HEK293T (cell line): ENCODE measurements around the gene CC2D1A.
"Not testable (repeated sequence)": the region's sequence is repeated elsewhere in the genome, so short reads cannot be mapped to it uniquely, and the experiment has no call there.

ENCODE experiments used
- CTCF ChIA-PET: fragments of 350-600 bp; formaldehyde crosslinking; extraction: SDS; loops from one replicate; lab custom pipeline; 2021; ENCODE audit warnings: antibody characterized with exemption, inconsistent platforms; lab: Yijun Ruan, JAX
- POLR2A ChIA-PET: fragments of 350-600 bp; formaldehyde crosslinking; extraction: SDS; loops from one replicate; lab custom pipeline; 2020; ENCODE audit warnings: antibody characterized with exemption, inconsistent platforms; lab: Yijun Ruan, JAX
- DNase-seq: peaks from one replicate; pipeline ENCODE4 v3.0.0; 2012; ENCODE audit warnings: mixed read lengths; ENCODE audit errors: extremely low spot score
- ARNT ChIP-seq: fragments of 450-650 bp; IDR thresholded peaks from 2 replicates; pipeline ENCODE4 v1.6.1; 2017; ENCODE audit warnings: mild to moderate bottlenecking
- BHLHE40 ChIP-seq: fragments of 450-650 bp; IDR thresholded peaks from 2 replicates; pipeline ENCODE4 v1.6.1; 2016; ENCODE audit warnings: mild to moderate bottlenecking, moderate library complexity, borderline replicate concordance
- CTBP1 ChIP-seq: fragments of 450-650 bp; IDR thresholded peaks from 2 replicates; pipeline ENCODE4 v1.6.1; 2016; ENCODE audit warnings: borderline replicate concordance
- ELF4 ChIP-seq: fragments of 450-650 bp; IDR thresholded peaks from 2 replicates; pipeline ENCODE4 v1.6.1; 2017; ENCODE audit warnings: antibody characterized with exemption
- FOXA1 ChIP-seq: fragments of 450-650 bp; IDR thresholded peaks from 2 replicates; pipeline ENCODE4 v1.6.1; 2016; ENCODE audit warnings: mild to moderate bottlenecking
- FOXK2 ChIP-seq: fragments of 450-650 bp; IDR thresholded peaks from 2 replicates; pipeline ENCODE4 v1.6.1; 2016; ENCODE audit warnings: mild to moderate bottlenecking
- FOXM1 ChIP-seq: fragments of 450-650 bp; IDR thresholded peaks from 2 replicates; pipeline ENCODE4 v1.6.1; 2017; ENCODE audit warnings: mild to moderate bottlenecking, borderline replicate concordance
- HDGF ChIP-seq: fragments of 450-650 bp; IDR thresholded peaks from 2 replicates; pipeline ENCODE4 v1.6.1; 2017; ENCODE audit warnings: antibody characterized with exemption, borderline replicate concordance
- L3MBTL2 ChIP-seq: fragments of 450-650 bp; conservative IDR thresholded peaks from 2 replicates; pipeline ENCODE4 v1.6.1; 2016; ENCODE audit warnings: mild to moderate bottlenecking
- LEF1 ChIP-seq: fragments of 450-650 bp; IDR thresholded peaks from 2 replicates; pipeline ENCODE4 v1.6.1; 2017; ENCODE audit warnings: mild to moderate bottlenecking, borderline replicate concordance
- NFRKB ChIP-seq: fragments of 450-650 bp; IDR thresholded peaks from 2 replicates; pipeline ENCODE4 v1.6.1; 2016; ENCODE audit warnings: mild to moderate bottlenecking, moderate library complexity
- PKNOX1 ChIP-seq: fragments of 450-650 bp; IDR thresholded peaks from 2 replicates; pipeline ENCODE4 v1.6.1; 2016
- SP1 ChIP-seq: fragments of 450-650 bp; IDR thresholded peaks from 2 replicates; pipeline ENCODE4 v1.6.1; 2017
- SUZ12 ChIP-seq: fragments of 450-650 bp; IDR thresholded peaks from 2 replicates; pipeline ENCODE4 v1.6.1; 2016; ENCODE audit warnings: mild to moderate bottlenecking
- TARDBP ChIP-seq: fragments of 450-650 bp; IDR thresholded peaks from 2 replicates; pipeline ENCODE4 v1.6.1; 2016
- ZNF384 ChIP-seq: fragments of 450-650 bp; IDR thresholded peaks from 2 replicates; pipeline ENCODE4 v1.6.1; 2016

CC2D1A gene

GRCh38 chr19:13962699-13963602 is 57.0 kb downstream of the CC2D1A start:
- TF ChIP-seq LEF1: no peak
- TF ChIP-seq FOXK2: no peak
- TF ChIP-seq HDGF: no peak
- TF ChIP-seq TARDBP: no peak
- TF ChIP-seq SUZ12: no peak
- TF ChIP-seq ARNT: no peak
- TF ChIP-seq PKNOX1: no peak
- POLR2A ChIA-PET: no interaction called here
- CTCF ChIA-PET: no interaction called here
- DNase-seq: no peak

- CTCF ChIA-PET: no interaction called here
- TF ChIP-seq FOXK2 (no peak), LEF1 (no peak), TARDBP (no peak), BHLHE40 (no peak), SP1 (no peak), ARNT (no peak), ZNF384 (no peak), SUZ12 (no peak), ELF4 (no peak), CTBP1 (no peak), L3MBTL2 (no peak), HDGF (no peak), PKNOX1 (no peak), FOXA1 (no peak)
- no peak for DNase-seq
- POLR2A ChIA-PET: no interaction called here
These were observed 57.7 kb downstream of the CC2D1A start for GRCh38 chr19:13963603-13964105.

DNA sequence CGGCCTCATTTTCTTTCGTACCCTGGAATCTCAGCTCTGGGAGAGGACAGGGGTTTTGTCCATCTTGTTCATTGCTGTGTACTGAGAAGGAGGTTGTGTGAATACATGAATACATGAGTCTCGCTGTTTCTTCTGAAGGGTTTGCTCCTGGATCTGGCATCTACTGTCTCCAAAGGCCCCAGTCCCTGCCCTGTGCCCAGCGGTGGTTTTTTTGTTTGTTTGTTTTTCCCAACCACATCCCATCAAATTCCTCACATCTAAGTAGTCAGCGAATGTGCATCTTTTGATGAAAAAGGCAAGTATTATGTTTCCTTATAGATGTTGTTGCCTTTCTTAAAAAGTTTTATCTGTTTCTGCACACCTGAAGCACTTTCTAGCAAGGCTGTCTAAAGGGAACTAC is 58.8 kb downstream of the CC2D1A start:
- no peak for DNase-seq
- POLR2A ChIA-PET: no interaction called here
- CTCF ChIA-PET: no interaction called here
- no peak for TF ChIP-seq ZNF384
- no peak for TF ChIP-seq TARDBP
- TF ChIP-seq SP1: no peak
- no peak for TF ChIP-seq PKNOX1
- no peak for TF ChIP-seq SUZ12
- no peak for TF ChIP-seq L3MBTL2
- no peak for TF ChIP-seq FOXA1
- no peak for TF ChIP-seq HDGF
- TF ChIP-seq LEF1: no peak
- TF ChIP-seq NFRKB: no peak
- no peak for TF ChIP-seq FOXK2

- DNase-seq: no peak
- TF ChIP-seq SUZ12: no peak
- ChIA-PET POLR2A (no interaction called here), CTCF (no interaction called here)
These were observed 59.4 kb downstream of the CC2D1A start for GRCh38 chr19:13965377-13965896.

- POLR2A ChIA-PET: no interaction called here
- CTCF ChIA-PET: no interaction called here
These were observed 60.1 kb downstream of the CC2D1A start for GRCh38 chr19:13965926-13966683.

DNA sequence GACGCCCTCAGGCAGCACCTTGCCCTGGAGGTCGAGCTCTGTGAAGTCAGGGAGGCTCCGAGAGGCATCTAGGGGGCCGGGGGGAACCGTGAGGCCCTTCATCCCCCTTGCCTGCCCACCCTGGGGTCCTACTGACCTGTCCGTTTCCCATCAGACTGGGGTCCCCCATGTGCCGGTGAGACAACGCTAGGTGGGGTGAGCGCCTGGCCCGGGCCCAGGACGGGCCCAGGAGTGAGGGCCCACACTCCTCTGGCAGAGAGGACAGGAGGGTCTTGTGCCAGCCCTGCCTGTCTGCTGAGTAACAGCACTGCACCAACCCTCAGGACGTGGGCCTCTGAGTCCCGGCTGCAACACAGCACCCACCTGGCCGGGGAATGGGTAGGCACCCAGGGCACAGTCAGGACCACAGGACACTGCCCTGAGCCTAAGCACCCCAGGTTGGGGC is 60.7 kb downstream of the CC2D1A start:
- no peak for DNase-seq
- ChIA-PET POLR2A (no interaction called here), CTCF (no interaction called here)
- no peak for TF ChIP-seq ARNT
- no peak for TF ChIP-seq FOXM1
- no peak for TF ChIP-seq PKNOX1
- no peak for TF ChIP-seq ZNF384
- no peak for TF ChIP-seq SUZ12
- TF ChIP-seq FOXA1: no peak
- TF ChIP-seq BHLHE40: no peak
- no peak for TF ChIP-seq CTBP1
- no peak for TF ChIP-seq NFRKB
- TF ChIP-seq HDGF: no peak
- TF ChIP-seq L3MBTL2: no peak
- no peak for TF ChIP-seq LEF1
- no peak for TF ChIP-seq ELF4

More at GRCh38 chr19:13965926-13966683, 60.1 kb downstream of the CC2D1A start:
- TF ChIP-seq NFRKB (no peak), SUZ12 (no peak), SP1 (no peak), FOXM1 (no peak), CTBP1 (no peak), ELF4 (no peak), TARDBP (no peak)
- DNase-seq: no peak

DNA sequence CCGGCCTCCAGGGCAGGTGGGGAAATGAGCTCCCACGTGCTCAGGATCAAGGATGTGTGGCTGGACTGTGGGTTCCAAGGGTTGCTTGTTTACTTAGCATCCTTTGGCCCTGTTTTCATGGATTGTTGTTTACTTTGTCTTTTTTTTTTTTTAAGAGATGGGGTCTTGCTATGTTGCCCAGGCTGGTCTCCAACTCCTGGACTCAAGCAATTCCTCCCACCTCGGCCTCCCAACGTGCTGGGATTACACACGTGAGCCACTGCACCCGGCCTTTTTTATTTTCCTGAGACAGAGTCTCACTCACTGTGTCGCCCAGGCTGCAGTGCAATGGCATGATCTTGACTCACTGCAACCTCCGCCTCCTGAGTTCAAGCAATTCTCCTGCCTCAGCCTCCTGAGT is 61.2 kb downstream of the CC2D1A start:
- CTCF ChIA-PET, POLR2A ChIA-PET, DNase-seq: not testable (repeated sequence)
